Ovary (tissue), 3 donors: Measurements from ENCODE around the gene MCRIP1.

Experiments used
- CTCF ChIP-seq, 3 donors: fragments of 450-650 bp in 2 of 3; fragments of 200-600 bp in 1 of 3; IDR thresholded peaks; one replicate each; pipeline versions ENCODE4 v1.5.1 to v1.8.0; 2016 to 2022; ENCODE audit warnings: antibody characterized with exemption in 3 of 3, mild to moderate bottlenecking in 1 of 3
- POLR2A ChIP-seq: fragments of 450-650 bp; IDR thresholded peaks from one replicate; pipeline ENCODE4 v1.6.1; 2017; ENCODE audit warnings: antibody characterized with exemption, mild to moderate bottlenecking, moderate library complexity
- donor health status: DM: no; HTN: no; CAD: no.

DNA sequence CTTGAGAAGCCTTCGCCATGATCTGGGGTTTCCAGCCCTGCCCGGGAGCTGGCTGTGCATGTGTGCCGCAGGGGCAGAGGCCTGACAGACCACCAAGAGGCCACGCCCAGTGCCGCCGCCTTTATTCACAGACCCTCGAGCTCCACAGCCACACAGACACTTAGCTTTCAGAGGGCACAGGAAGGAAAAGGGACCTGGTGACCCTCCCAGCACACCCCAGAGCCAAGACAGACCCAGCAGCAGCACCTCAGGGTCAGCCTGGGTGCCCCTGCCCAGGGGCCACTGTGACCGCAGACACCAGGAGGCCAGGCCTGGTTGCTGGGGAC, 10.8 kb downstream of the MCRIP1 start:
- TF ChIP-seq CTCF (IDR thresholded peaks at IDR 0.05) (no peak), POLR2A (no peak)
